A375 (cell line): ENCODE results near the gene MPPED2. TPM values are rescaled to one million over a fixed set of nuclear protein-coding genes. Genes with fewer than 3 reads are reported as not detected.

ENCODE experiments used
- total RNA-seq: library from RNA; depleted of rRNA; stranded (reverse); fragments of >200 nt; shearing (Covaris generic); gene quantifications from 2 replicates; pipeline ENCODE4 v1.2.3, GENCODE V29; 2014; rRNA removed

MPPED2 gene
- not detected in 2 replicates for total RNA-seq

DNA sequence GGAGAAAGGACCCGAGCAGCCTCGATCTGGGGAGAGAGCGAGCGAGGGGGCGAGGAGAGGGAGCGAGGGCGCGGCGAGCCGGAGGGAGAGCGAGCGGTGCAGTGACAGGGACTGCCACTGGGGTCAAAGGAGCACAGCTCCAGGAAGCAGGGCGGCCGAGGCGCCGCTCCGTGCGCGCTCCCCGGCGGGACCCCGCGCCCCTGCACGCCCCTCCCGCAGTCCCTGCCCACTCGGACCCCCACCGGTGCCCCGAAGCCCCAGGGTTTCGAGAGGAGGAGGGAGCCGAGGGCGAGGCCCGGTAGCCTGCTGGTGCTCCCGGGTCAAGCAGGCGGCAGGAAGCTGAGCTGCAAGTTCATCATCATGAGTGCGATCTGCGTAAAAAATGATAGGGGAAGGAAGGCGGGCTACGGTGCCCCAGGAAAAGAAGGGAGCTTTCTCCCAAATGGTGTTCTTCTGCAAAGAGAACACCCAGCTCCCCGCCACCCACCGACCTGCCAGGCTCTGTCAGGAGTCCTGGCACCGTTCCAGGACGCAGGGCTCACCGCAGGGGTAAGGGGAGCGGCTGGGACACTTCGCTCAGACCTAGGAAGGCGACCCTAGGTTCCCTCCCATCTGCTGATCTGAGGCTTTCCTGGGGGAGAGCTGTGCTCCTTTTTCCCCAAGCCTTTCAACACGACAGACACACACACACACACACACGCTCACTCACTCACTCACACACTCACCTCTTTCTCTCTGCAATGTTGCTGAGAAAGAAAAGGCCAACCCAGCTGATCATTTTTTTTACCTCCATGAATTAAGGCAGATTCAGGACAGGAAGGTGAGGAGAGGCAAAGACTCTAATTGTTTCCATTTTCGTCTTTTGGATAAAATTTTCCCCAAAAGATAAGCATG lies at the start of gene MPPED2:
Gene MPPED2, minus strand, starts transcription at position 103 of the 894 bp plus-strand sequence. CDS start 5,980 bp downstream, outside the sequence.

